Body of pancreas (tissue), 4 donors: ENCODE results near the gene AZIN2.

Experiments
- POLR2A ChIP-seq, 3 donors: fragments of 450-650 bp; IDR thresholded peaks; one replicate each; pipeline ENCODE4 v1.6.1; 2016; ENCODE audit warnings: antibody characterized with exemption in 3 of 3, mild to moderate bottlenecking in 2 of 3
- TF ChIP-seq, protein P1 (sequence below), 7 experiments: fragments of 450-650 bp in 4 of 7; fragments of 200-600 bp in 3 of 7; sonication (generic) in 3 of 7; IDR thresholded peaks; one replicate each; pipeline ENCODE4 v1.5.1; 2016 to 2019; ENCODE audit warnings: antibody characterized with exemption in 7 of 7

GRCh38 chr1:33151116-33151515, 70.2 kb downstream of the AZIN2 start:
- TF ChIP-seq, protein P1, sequence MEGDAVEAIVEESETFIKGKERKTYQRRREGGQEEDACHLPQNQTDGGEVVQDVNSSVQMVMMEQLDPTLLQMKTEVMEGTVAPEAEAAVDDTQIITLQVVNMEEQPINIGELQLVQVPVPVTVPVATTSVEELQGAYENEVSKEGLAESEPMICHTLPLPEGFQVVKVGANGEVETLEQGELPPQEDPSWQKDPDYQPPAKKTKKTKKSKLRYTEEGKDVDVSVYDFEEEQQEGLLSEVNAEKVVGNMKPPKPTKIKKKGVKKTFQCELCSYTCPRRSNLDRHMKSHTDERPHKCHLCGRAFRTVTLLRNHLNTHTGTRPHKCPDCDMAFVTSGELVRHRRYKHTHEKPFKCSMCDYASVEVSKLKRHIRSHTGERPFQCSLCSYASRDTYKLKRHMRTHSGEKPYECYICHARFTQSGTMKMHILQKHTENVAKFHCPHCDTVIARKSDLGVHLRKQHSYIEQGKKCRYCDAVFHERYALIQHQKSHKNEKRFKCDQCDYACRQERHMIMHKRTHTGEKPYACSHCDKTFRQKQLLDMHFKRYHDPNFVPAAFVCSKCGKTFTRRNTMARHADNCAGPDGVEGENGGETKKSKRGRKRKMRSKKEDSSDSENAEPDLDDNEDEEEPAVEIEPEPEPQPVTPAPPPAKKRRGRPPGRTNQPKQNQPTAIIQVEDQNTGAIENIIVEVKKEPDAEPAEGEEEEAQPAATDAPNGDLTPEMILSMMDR (IDR thresholded peaks at IDR 0.05), result no peak
- TF ChIP-seq POLR2A (IDR thresholded peaks at IDR 0.05), result no peak
